ENCODE measurements around the gene SAMD3. TPM values are rescaled to one million over a fixed set of nuclear protein-coding genes. Genes with fewer than 3 reads are reported as not detected.

SAMD3 gene
- total RNA-seq, 1 experiment from 2014 or later, result not detected

GRCh38 chr6:130206479-130206878, 16.3 kb downstream of the SAMD3 start:
- Mint-ChIP-seq H3K9me3 (ENCODE audit: unreplicated experiment) (no peaks in the 10 kb centered on the region), H3K36me3 (ENCODE audit: insufficient read depth, unreplicated experiment) (no peaks in the 10 kb centered on the region), H3K27ac (ENCODE audit: low read depth, unreplicated experiment) (no peak overlapping the region), H3K27me3 (ENCODE audit: insufficient read depth, unreplicated experiment) (no peaks in the 10 kb centered on the region), H3K4me1 (ENCODE audit: insufficient read depth, unreplicated experiment) (no peaks in the 10 kb centered on the region), H3K4me3 (ENCODE audit: unreplicated experiment) (no peak overlapping the region)
- no peak for DNase-seq (ENCODE audit: unreplicated experiment)
- TF ChIP-seq CTCF (IDR thresholded peaks at IDR 0.05; ENCODE audit: unreplicated experiment), result no peak
- POLR2A ChIA-PET, result no interaction called here
- CTCF ChIA-PET, result no interaction called here
- no TSS peak for BruUV-seq (replicated peaks)
- intact Hi-C loops (cut with micrococcal nuclease), result no loop called here

DNA sequence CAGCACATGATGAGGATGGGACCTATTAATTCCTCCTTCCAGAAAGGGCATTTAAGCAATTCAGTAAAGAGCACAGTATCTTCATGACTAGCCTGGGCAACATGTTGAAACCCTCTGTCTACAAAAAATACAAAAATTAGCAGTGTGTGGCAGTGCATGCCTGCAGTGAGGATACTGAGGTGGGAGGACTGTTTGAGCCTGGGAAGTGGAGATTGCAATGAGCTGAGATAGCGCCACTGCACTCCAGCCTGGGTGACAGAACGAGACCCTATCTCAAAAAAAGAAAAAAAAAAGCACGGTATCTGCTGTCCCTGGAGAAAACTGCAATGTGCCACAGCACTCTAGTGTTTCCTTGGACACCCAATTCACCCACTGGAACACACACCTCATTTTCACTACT, 18.4 kb downstream of the SAMD3 start:
- intact Hi-C loops (cut with micrococcal nuclease), result no loop called here
- BruUV-seq (replicated peaks), result no TSS peak

DNA sequence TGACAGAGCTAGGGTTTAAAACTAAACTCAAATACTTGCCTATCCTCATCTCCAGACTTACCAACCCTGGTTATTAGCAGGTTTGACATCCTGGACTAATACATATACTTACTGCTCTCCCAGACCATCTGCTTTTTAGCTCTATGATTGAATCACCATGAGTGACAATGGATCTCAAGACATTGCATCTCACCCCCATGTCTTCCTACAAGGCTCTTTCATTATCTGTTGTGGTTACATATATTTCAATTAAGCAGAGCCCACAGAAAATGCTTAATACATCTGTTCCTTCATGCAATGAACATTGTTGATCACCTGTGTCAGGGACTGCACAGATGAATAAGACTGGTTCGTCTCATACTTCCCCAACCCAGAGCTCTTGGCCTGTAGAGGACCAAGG, 19.4 kb downstream of the SAMD3 start:
- H3K9me3 Mint-ChIP-seq (ENCODE audit: unreplicated experiment), result no peaks in the 10 kb centered on the region
- intact Hi-C loops (cut with micrococcal nuclease), result no loop called here
- BruUV-seq (replicated peaks), result no TSS peak
- no peak overlapping the region for H3K27ac Mint-ChIP-seq (ENCODE audit: low read depth, unreplicated experiment)
- H3K36me3 Mint-ChIP-seq (ENCODE audit: insufficient read depth, unreplicated experiment), result no peaks in the 10 kb centered on the region
- ChIA-PET CTCF (no interaction called here), POLR2A (interaction anchor here (0.5 kb wide), 1 partner anchor 22 kb away, joined by 4 read pairs; no protein-coding TSS in a partner anchor)
- H3K27me3 Mint-ChIP-seq (ENCODE audit: insufficient read depth, unreplicated experiment), result no peaks in the 10 kb centered on the region
- H3K4me1 Mint-ChIP-seq (ENCODE audit: insufficient read depth, unreplicated experiment), result no peaks in the 10 kb centered on the region
- no peak overlapping the region for H3K4me3 Mint-ChIP-seq (ENCODE audit: unreplicated experiment)
- TF ChIP-seq CTCF (IDR thresholded peaks at IDR 0.05; ENCODE audit: unreplicated experiment), result no peak
- DNase-seq (ENCODE audit: unreplicated experiment), result no peak

More for the DNA sequence above, 18.4 kb downstream of the SAMD3 start:
- POLR2A ChIA-PET, result no interaction called here
- H3K9me3 Mint-ChIP-seq (ENCODE audit: unreplicated experiment), result no peaks in the 10 kb centered on the region
- H3K4me3 Mint-ChIP-seq (ENCODE audit: unreplicated experiment), result no peak overlapping the region
- H3K36me3 Mint-ChIP-seq (ENCODE audit: insufficient read depth, unreplicated experiment), result no peaks in the 10 kb centered on the region
- CTCF ChIA-PET, result interaction anchor here (0.5 to 0.7 kb wide), 3 partner anchors 77 to 567 kb away, joined by 3 read pairs; no protein-coding TSS in a partner anchor
- DNase-seq (ENCODE audit: unreplicated experiment), result no peak
- no peak overlapping the region for H3K27ac Mint-ChIP-seq (ENCODE audit: low read depth, unreplicated experiment)
- no peaks in the 10 kb centered on the region for H3K27me3 Mint-ChIP-seq (ENCODE audit: insufficient read depth, unreplicated experiment)
- no peaks in the 10 kb centered on the region for H3K4me1 Mint-ChIP-seq (ENCODE audit: insufficient read depth, unreplicated experiment)
- no peak for TF ChIP-seq CTCF (IDR thresholded peaks at IDR 0.05; ENCODE audit: unreplicated experiment)

GRCh38 chr6:130202782-130203181, 20.0 kb downstream of the SAMD3 start:
- TF ChIP-seq CTCF (IDR thresholded peaks at IDR 0.05; ENCODE audit: unreplicated experiment), result no peak
- H3K9me3 Mint-ChIP-seq (ENCODE audit: unreplicated experiment), result no peaks in the 10 kb centered on the region
- BruUV-seq (replicated peaks), result no TSS peak
- H3K4me3 Mint-ChIP-seq (ENCODE audit: unreplicated experiment), result no peak overlapping the region
- no peak overlapping the region for H3K27ac Mint-ChIP-seq (ENCODE audit: low read depth, unreplicated experiment)
- CTCF ChIA-PET, result no interaction called here
- no peaks in the 10 kb centered on the region for H3K27me3 Mint-ChIP-seq (ENCODE audit: insufficient read depth, unreplicated experiment)
- DNase-seq (ENCODE audit: unreplicated experiment), result no peak
- no peaks in the 10 kb centered on the region for H3K4me1 Mint-ChIP-seq (ENCODE audit: insufficient read depth, unreplicated experiment)
- POLR2A ChIA-PET, result no interaction called here
- no peaks in the 10 kb centered on the region for H3K36me3 Mint-ChIP-seq (ENCODE audit: insufficient read depth, unreplicated experiment)
- intact Hi-C loops (cut with micrococcal nuclease), result no loop called here

Measured in MCF 10A (cell line).